T-helper 22 cell (primary cell): Measurements from ENCODE around the gene TMEM54.

ENCODE experiments used
- DNase-seq: peaks from one replicate; pipeline ENCODE4 v3.0.0-alpha.2; 2020; ENCODE audit warnings: low read depth

Gene TMEM54

GRCh38 chr1:32900956-32901822 is at the start of gene TMEM54:
Gene TMEM54 (minus strand): TSS chr1:32901389. CDS start chr1:32901238, 151 bp downstream.
- no peak for DNase-seq

- no peak for DNase-seq
Observed at GRCh38 chr1:32949519-32949918, 48.3 kb upstream of the TMEM54 start.

- no peak for DNase-seq
Observed at GRCh38 chr1:32948905-32949304, 47.7 kb upstream of the TMEM54 start.

DNA sequence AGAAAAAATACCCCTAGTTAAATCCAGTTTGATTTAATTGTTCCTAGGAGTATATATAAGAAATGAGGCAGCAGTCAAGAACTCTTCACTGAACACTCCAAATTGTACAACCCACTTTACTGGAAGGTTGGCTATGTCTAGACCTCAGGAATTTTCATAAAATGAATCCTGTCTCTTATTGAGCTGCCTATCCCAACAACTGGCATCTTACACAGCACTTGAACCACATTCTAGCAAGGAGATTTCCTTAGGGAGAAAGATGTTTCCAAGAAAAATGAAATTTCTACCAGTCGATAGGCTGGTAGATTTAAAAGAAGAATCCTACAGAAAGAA is 47.2 kb upstream of the TMEM54 start:
- no peak for DNase-seq

DNA sequence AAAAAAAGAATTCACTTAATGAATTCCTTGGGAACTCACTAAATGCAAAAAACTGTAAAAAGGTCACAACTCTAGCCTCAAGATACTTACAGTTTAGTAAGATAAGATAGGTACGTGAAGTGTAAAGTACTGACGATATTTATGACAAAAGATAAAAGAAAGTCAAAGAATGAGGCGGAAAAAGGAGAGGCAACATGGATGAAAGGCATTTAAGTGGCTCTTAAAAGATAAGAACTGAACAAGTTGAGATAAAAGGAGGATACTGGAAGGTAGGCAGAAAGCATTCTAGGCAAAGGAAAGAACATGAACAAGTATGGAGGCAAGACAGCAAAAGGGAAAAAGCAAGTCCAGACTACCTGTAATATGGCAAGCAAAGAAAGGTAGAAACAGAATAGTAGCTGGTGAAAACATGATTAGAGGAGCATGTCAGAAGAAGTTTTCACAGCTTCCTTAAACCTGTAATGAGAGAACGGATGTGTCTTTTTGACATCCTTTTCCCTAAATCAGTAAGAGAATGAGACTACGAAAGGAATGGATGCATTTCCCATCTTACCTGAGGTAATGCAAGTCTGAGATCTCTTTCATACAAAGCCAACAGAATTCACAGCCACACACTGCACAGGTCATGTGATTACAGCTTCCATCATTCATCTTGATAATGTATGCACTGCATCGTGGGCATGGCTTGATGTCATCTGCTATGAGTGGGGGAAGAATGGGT is 46.6 kb upstream of the TMEM54 start:
- no peak for DNase-seq

GRCh38 chr1:32946413-32946812 is 45.2 kb upstream of the TMEM54 start:
- no peak for DNase-seq

DNA sequence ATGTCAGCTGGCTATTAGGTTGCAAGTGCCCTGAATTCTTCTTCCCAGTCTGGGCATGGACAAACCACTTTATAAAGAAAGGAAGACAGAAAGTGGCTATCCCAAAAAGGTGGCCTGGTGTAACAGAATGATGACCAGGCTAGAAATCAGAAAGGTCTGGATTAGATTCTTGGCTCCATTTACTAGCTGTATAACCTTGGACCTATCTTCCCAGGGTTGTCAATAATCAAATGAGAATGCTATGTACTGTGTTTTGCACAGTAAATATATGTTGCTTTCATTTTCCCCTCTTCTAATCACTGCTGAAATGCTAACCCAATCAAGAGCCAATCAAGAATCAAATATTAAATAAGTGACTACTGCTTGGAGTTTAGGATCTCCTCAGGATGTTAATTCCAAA is 43.0 kb upstream of the TMEM54 start:
- no peak for DNase-seq

- no peak for DNase-seq
Observed at GRCh38 chr1:32939655-32940371, 38.6 kb upstream of the TMEM54 start.

GRCh38 chr1:32937061-32937460 is 35.9 kb upstream of the TMEM54 start:
- DNase-seq, result no peak

GRCh38 chr1:32934535-32934934 is 33.3 kb upstream of the TMEM54 start:
- no peak for DNase-seq

DNA sequence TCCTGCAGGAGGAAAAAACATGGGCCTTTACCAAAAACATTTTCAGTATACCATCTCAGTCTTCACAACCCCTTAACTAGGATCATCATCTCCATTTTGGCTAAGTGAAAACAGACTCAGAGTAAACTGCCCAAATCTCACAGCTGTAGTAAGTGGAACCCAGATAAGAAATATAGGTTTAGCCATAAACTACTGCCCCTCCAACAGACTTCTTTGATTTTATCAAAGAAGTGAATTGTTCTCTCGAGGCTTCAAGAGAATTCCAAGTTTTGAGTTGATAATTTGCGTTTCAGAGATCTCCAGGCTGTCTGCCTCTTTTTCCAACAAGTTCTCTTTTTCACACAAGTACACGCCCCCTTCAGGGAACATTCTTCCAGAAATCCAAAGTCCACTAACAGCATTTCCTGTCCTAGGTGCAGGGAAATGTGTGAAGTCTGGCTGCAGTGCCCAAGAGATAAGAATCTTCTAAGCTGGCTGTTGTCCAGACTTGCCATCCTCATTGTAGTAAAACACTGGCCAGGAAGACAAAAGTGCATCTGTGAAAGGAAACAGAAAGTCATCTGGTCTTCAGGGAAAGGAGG is 32.6 kb upstream of the TMEM54 start:
- no peak for DNase-seq

GRCh38 chr1:32931760-32932159 is 30.6 kb upstream of the TMEM54 start:
- DNase-seq, result no peak

- no peak for DNase-seq
Observed at GRCh38 chr1:32929366-32929765, 28.2 kb upstream of the TMEM54 start.

- no peak for DNase-seq
Observed at GRCh38 chr1:32928715-32929114, 27.5 kb upstream of the TMEM54 start.

DNA sequence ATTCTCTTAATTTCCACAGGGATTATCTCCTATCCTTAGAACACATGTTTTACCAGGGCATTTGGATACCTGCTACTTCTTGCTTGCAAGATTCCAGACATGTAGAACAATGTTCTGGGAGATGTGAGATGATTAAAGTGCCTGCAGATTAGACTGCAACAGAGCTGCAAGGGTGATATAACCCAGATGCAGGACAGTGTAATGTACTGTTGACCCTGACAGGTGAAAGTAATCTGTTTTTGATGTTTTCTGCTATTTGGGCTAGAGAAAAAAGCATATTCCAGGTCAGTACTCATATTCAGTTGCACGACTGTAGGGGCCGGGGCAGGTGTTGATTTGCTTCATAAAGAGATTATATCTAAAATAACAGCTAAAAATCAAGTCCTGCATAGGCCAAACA is 27.1 kb upstream of the TMEM54 start:
- no peak for DNase-seq

GRCh38 chr1:32927441-32927840 is 26.3 kb upstream of the TMEM54 start:
- DNase-seq, result no peak

DNA sequence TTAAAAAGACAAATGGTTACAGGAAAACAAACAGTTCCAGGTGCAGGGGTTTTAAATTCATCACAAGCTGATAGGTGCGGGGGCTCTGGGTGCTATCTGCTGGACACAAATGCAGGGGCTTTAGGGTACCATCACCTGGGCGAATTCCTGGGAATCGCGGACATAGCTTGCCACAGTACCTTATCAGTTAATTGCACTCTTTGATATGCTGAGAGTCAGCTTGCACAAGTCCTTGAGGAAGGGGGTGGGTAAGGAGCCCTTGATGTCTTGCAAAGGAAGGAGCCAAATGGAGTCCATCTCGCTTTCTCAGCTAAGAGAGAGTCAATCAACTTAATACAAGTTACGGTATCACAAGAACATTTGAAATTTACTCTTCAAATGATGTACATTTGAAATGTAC is 25.4 kb upstream of the TMEM54 start:
- DNase-seq, result no peak

- DNase-seq, result no peak
Observed at GRCh38 chr1:32925403-32926162, 24.4 kb upstream of the TMEM54 start.

DNA sequence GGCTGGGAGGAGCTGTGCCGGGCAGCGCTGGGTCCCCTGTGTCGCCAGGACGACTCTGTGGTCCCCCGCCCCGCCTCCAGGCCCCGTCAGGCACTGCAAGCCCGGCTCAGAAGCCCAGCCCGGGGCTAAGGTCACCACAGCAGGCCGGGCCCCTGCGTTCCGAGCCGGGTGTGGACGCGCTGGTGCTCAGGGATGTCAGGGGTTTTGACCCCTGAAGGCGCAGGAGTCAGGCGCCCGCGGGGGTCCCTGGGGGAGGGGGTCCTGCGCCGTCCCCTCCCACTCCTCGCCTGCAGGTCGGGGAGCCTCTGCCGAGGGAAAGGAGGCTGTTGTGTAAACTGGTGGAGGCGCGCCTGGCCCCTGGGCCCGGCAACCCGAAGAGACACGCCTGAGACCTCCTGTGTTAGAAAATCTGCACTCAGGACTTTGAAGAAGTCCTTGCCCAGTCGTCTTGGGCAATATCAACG is 23.7 kb upstream of the TMEM54 start:
- DNase-seq, result no peak

DNA sequence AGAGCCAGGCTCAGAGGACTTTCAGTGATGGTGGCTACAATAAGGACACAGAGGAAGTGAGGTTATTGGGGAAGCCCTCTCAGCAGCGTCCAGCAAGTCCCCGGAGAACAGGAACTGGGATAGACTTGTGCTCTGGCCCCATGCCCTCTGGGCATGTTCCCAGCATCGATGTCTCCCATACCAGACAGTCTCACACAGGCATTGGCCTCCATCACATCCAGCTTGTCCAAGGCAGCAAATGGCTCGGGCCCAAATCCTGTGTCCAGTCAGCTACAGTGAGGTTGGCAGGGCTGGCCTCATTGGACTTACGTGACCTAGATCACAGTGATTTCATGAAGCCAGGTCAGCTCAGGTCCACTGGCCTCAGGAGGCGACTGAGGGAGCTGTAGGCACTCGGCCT is 19.6 kb upstream of the TMEM54 start:
- DNase-seq, result no peak
